ENCODE measurements around the gene TMEM86B. TPM values are rescaled to one million over a fixed set of nuclear protein-coding genes. Genes with fewer than 3 reads are reported as not detected.

The TMEM86B gene
- total and polyA plus RNA-seq, 2 experiments from 2014 or later: 1.1 to 3.2 TPM

DNA sequence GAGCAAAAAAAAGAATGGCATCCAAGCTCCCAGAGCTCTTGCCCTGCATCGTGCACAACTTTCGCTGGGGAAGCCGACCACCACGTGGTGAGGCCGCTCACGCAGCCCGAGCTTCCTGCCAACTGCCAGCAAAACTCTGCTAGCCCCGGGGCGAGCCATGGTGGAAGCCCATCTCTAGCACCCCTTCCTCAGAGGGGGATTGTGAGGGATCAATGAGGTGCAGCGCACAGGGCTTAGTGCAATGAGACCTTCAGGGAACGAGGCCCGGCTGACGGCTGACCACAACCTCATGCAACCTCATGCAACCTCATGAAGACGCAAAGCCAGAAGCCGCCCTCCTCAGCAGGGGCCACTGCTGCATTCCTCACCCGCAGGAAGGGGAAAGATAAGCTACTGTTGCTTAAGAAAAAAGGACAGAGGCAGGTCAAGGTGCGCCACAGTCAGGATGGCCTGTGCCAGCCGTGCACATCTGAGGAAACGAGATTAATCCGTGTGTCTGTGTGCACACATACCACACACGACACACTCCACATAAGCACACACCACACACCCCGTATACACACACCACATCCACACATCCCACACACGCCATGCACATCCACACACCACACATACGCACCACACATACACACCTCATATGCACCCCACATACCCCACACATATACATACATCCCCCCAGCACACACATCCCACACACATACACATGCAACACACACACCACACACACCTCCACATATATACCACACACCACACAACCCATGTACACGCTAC, 41.8 kb upstream of the TMEM86B start (continued):
- TF ChIP-seq, protein P1, sequence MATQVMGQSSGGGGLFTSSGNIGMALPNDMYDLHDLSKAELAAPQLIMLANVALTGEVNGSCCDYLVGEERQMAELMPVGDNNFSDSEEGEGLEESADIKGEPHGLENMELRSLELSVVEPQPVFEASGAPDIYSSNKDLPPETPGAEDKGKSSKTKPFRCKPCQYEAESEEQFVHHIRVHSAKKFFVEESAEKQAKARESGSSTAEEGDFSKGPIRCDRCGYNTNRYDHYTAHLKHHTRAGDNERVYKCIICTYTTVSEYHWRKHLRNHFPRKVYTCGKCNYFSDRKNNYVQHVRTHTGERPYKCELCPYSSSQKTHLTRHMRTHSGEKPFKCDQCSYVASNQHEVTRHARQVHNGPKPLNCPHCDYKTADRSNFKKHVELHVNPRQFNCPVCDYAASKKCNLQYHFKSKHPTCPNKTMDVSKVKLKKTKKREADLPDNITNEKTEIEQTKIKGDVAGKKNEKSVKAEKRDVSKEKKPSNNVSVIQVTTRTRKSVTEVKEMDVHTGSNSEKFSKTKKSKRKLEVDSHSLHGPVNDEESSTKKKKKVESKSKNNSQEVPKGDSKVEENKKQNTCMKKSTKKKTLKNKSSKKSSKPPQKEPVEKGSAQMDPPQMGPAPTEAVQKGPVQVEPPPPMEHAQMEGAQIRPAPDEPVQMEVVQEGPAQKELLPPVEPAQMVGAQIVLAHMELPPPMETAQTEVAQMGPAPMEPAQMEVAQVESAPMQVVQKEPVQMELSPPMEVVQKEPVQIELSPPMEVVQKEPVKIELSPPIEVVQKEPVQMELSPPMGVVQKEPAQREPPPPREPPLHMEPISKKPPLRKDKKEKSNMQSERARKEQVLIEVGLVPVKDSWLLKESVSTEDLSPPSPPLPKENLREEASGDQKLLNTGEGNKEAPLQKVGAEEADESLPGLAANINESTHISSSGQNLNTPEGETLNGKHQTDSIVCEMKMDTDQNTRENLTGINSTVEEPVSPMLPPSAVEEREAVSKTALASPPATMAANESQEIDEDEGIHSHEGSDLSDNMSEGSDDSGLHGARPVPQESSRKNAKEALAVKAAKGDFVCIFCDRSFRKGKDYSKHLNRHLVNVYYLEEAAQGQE (IDR thresholded peaks at IDR 0.05; ENCODE audit: unreplicated experiment): no peak
- TF ChIP-seq, protein P2, sequence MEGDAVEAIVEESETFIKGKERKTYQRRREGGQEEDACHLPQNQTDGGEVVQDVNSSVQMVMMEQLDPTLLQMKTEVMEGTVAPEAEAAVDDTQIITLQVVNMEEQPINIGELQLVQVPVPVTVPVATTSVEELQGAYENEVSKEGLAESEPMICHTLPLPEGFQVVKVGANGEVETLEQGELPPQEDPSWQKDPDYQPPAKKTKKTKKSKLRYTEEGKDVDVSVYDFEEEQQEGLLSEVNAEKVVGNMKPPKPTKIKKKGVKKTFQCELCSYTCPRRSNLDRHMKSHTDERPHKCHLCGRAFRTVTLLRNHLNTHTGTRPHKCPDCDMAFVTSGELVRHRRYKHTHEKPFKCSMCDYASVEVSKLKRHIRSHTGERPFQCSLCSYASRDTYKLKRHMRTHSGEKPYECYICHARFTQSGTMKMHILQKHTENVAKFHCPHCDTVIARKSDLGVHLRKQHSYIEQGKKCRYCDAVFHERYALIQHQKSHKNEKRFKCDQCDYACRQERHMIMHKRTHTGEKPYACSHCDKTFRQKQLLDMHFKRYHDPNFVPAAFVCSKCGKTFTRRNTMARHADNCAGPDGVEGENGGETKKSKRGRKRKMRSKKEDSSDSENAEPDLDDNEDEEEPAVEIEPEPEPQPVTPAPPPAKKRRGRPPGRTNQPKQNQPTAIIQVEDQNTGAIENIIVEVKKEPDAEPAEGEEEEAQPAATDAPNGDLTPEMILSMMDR (conservative IDR thresholded peaks at IDR 0.05; ENCODE audit: low read depth in 2 of 2): no peak
- TF ChIP-seq POLR2AphosphoS5 (IDR thresholded peaks at IDR 0.05; ENCODE audit: low read depth) (no peak), JUNB (IDR thresholded peaks at IDR 0.05; ENCODE audit: unreplicated experiment) (no peak)

DNA sequence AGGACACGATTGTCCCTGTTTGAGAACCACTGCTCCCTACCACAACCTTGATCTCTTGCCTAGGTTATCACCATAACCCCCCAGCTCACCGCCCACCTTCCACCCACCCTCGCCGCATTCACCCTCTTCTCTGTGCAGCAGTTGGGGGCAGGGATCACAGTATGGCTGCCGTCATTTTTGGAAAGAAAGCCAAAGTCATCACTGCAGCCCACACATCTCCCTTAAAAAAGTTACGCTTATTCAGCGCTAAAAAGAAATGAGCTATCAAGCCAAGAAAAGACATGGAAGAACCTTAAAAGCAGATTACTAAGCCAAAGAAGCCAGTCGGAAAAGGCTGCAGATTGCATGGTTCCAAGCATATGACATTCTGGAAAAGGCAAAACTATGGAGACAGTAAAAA, 40.7 kb upstream of the TMEM86B start:
- Mint-ChIP-seq H3K27ac (no peak overlapping the region), H3K9me3 (peaks cover 11% of the 10 kb centered on the region), H3K36me3 (ENCODE audit: low read depth) (peaks cover 16% of the 10 kb centered on the region), H3K4me1 (no peaks in the 10 kb centered on the region), H3K4me3 (no peak overlapping the region), H3K27me3 (ENCODE audit: insufficient read depth, low read depth, poor library complexity) (peaks cover 3% of the 10 kb centered on the region)
- Histone ChIP-seq H3F3A (replicated peaks; ENCODE audit: low read depth) (peaks cover 5% of the 10 kb centered on the region; the same call in 1 of the 2 replicates), H4K20me1 (replicated peaks; ENCODE audit: insufficient read depth) (peaks cover 2% of the 10 kb centered on the region; the same call in 1 of the 2 replicates), H3K27me3 (ENCODE audit: insufficient read depth) (no peaks in the 10 kb centered on the region), H2AFZ (no peak overlapping the region), H3K4me2 (no peak overlapping the region), H3K36me3 (ENCODE audit: insufficient read depth) (no peaks in the 10 kb centered on the region; the same call in 1 of the 2 replicates), H3K79me2 (replicated peaks; ENCODE audit: insufficient read depth) (0 out of 2 replicates have a peak, but pooled peaks cover 4% of the 10 kb centered on the region), H3K27ac (ENCODE audit: low read depth) (no peak overlapping the region), H3K9me2 (ENCODE audit: insufficient read depth) (no peaks in the 10 kb centered on the region), H3K4me1 (ENCODE audit: insufficient read depth) (no peaks in the 10 kb centered on the region), H3K4me3 (no peak overlapping the region)
- DNase-seq (ENCODE audit: low spot score) (no peak), ATAC-seq (no peak)
- TF ChIP-seq, protein P3, sequence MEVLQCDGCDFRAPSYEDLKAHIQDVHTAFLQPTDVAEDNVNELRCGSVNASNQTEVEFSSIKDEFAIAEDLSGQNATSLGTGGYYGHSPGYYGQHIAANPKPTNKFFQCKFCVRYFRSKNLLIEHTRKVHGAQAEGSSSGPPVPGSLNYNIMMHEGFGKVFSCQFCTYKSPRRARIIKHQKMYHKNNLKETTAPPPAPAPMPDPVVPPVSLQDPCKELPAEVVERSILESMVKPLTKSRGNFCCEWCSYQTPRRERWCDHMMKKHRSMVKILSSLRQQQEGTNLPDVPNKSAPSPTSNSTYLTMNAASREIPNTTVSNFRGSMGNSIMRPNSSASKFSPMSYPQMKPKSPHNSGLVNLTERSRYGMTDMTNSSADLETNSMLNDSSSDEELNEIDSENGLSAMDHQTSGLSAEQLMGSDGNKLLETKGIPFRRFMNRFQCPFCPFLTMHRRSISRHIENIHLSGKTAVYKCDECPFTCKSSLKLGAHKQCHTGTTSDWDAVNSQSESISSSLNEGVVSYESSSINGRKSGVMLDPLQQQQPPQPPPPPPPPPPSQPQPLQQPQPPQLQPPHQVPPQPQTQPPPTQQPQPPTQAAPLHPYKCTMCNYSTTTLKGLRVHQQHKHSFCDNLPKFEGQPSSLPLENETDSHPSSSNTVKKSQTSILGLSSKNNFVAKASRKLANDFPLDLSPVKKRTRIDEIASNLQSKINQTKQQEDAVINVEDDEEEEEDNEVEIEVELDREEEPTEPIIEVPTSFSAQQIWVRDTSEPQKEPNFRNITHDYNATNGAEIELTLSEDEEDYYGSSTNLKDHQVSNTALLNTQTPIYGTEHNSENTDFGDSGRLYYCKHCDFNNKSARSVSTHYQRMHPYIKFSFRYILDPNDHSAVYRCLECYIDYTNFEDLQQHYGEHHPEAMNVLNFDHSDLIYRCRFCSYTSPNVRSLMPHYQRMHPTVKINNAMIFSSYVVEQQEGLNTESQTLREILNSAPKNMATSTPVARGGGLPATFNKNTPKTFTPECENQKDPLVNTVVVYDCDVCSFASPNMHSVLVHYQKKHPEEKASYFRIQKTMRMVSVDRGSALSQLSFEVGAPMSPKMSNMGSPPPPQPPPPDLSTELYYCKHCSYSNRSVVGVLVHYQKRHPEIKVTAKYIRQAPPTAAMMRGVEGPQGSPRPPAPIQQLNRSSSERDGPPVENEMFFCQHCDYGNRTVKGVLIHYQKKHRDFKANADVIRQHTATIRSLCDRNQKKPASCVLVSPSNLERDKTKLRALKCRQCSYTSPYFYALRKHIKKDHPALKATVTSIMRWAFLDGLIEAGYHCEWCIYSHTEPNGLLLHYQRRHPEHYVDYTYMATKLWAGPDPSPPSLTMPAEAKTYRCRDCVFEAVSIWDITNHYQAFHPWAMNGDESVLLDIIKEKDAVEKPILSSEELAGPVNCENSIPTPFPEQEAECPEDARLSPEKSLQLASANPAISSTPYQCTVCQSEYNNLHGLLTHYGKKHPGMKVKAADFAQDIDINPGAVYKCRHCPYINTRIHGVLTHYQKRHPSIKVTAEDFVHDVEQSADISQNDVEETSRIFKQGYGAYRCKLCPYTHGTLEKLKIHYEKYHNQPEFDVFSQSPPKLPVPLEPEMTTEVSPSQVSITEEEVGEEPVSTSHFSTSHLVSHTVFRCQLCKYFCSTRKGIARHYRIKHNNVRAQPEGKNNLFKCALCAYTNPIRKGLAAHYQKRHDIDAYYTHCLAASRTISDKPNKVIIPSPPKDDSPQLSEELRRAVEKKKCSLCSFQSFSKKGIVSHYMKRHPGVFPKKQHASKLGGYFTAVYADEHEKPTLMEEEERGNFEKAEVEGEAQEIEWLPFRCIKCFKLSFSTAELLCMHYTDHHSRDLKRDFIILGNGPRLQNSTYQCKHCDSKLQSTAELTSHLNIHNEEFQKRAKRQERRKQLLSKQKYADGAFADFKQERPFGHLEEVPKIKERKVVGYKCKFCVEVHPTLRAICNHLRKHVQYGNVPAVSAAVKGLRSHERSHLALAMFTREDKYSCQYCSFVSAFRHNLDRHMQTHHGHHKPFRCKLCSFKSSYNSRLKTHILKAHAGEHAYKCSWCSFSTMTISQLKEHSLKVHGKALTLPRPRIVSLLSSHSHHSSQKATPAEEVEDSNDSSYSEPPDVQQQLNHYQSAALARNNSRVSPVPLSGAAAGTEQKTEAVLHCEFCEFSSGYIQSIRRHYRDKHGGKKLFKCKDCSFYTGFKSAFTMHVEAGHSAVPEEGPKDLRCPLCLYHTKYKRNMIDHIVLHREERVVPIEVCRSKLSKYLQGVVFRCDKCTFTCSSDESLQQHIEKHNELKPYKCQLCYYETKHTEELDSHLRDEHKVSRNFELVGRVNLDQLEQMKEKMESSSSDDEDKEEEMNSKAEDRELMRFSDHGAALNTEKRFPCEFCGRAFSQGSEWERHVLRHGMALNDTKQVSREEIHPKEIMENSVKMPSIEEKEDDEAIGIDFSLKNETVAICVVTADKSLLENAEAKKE (CRISPR knock-in tag; IDR thresholded peaks at IDR 0.05): no peak
- TF ChIP-seq ZNF331 (CRISPR knock-in tag; IDR thresholded peaks at IDR 0.05; ENCODE audit: low read depth): no peak
- TF ChIP-seq, protein P2 (conservative IDR thresholded peaks at IDR 0.05; ENCODE audit: low read depth in 2 of 2): no peak
- no peak for TF ChIP-seq CREB1 (CRISPR knock-in tag; IDR thresholded peaks at IDR 0.05; ENCODE audit: low read depth)
- no peak for TF ChIP-seq JUNB (IDR thresholded peaks at IDR 0.05; ENCODE audit: unreplicated experiment)
- TF ChIP-seq NANOG (IDR thresholded peaks at IDR 0.05; ENCODE audit: borderline replicate concordance): no peak
- no peak for TF ChIP-seq STAT1 (IDR thresholded peaks at IDR 0.05; ENCODE audit: unreplicated experiment)

Measured in GM23338 (cell line).